GM21619 (cell line): ENCODE data around the gene PTPRN2.

Source experiments
- ATAC-seq: cut with Tn5 transposase; IDR thresholded peaks from one replicate; pipeline ENCODE4 v1.9.1; 2021; ENCODE audit not compliant: unreplicated experiment

PTPRN2 gene

GRCh38 chr7:158027646-158028045 lies 560.0 kb downstream of the PTPRN2 start:
- no peak for ATAC-seq

- ATAC-seq, result no peak
Measured at GRCh38 chr7:158026636-158027265, 560.9 kb downstream of the PTPRN2 start.

GRCh38 chr7:158025686-158026600 lies 561.7 kb downstream of the PTPRN2 start:
- no peak for ATAC-seq

- no peak for ATAC-seq
Measured at GRCh38 chr7:158024881-158025280, 562.7 kb downstream of the PTPRN2 start.

GRCh38 chr7:158024351-158024715 lies 563.3 kb downstream of the PTPRN2 start:
- ATAC-seq, result no peak

- no peak for ATAC-seq
Measured at GRCh38 chr7:158023681-158024350, 563.8 kb downstream of the PTPRN2 start.

GRCh38 chr7:158023157-158023556 lies 564.5 kb downstream of the PTPRN2 start:
- no peak for ATAC-seq

GRCh38 chr7:158022601-158023000 lies 565.0 kb downstream of the PTPRN2 start:
- no peak for ATAC-seq

GRCh38 chr7:158021836-158022235 lies 565.8 kb downstream of the PTPRN2 start:
- ATAC-seq, result no peak

- no peak for ATAC-seq
Measured at GRCh38 chr7:158020706-158021095, 566.9 kb downstream of the PTPRN2 start.

- ATAC-seq, result no peak
Measured at GRCh38 chr7:158019726-158020705, 567.6 kb downstream of the PTPRN2 start.

GRCh38 chr7:158018971-158019645 lies 568.5 kb downstream of the PTPRN2 start:
- no peak for ATAC-seq

GRCh38 chr7:158018098-158018762 lies 569.4 kb downstream of the PTPRN2 start:
- ATAC-seq, result no peak

- ATAC-seq, result no peak
Measured at GRCh38 chr7:158017111-158018097, 570.2 kb downstream of the PTPRN2 start.

GRCh38 chr7:158016180-158017097 lies 571.2 kb downstream of the PTPRN2 start:
- no peak for ATAC-seq

GRCh38 chr7:158015403-158016179 lies 572.0 kb downstream of the PTPRN2 start:
- no peak for ATAC-seq

GRCh38 chr7:158014976-158015375 lies 572.6 kb downstream of the PTPRN2 start:
- ATAC-seq, result no peak
